WTC11 (cell line): Measurements from ENCODE around the gene GATA1. TPM values are rescaled to one million over a fixed set of nuclear protein-coding genes. Genes with fewer than 3 reads are reported as not detected.

ENCODE experiments used
- ATAC-seq: fragments of 200-7000 bp; cut with Tn5 transposase; 2 replicates; pipeline ENCODE4 v1.10.0; 2021; ENCODE audit warnings: mild to moderate bottlenecking, moderate library complexity
- CTCF ChIA-PET: fragments of 300-600 bp; sonication (Branson Sonifier 250); formaldehyde crosslinking; loops from one replicate; lab custom pipeline; 2021; ENCODE audit warnings: antibody characterized with exemption; lab: Charles Lee
- POLR2A ChIA-PET: fragments of 350-600 bp; sonication (Branson Sonifier 250); formaldehyde crosslinking; loops from one replicate; lab custom pipeline; 2021; ENCODE audit warnings: antibody characterized with exemption; lab: Charles Lee
- DNase-seq: peaks from one replicate; pipeline ENCODE4 v3.0.0; 2021; ENCODE audit warnings: low spot score
- H3K27ac Mint-ChIP-seq: 2 replicates; pipeline ENCODE4 v1.8.0; 2021; ENCODE audit warnings: mixed read lengths
- H3K27me3 Mint-ChIP-seq: 2 replicates; pipeline ENCODE4 v1.8.0; 2021; ENCODE audit warnings: low read depth, mild to moderate bottlenecking, moderate library complexity, mixed read lengths
- H3K36me3 Mint-ChIP-seq: 2 replicates; pipeline ENCODE4 v1.8.0; 2021; ENCODE audit warnings: mixed read lengths
- H3K4me1 Mint-ChIP-seq: 2 replicates; pipeline ENCODE4 v1.8.0; 2022; ENCODE audit warnings: mixed read lengths
- H3K4me3 Mint-ChIP-seq: 2 replicates; pipeline ENCODE4 v1.8.0; 2021; ENCODE audit warnings: mild to moderate bottlenecking, moderate library complexity, mixed read lengths
- H3K9me3 Mint-ChIP-seq: 2 replicates; pipeline ENCODE4 v1.8.0; 2021; ENCODE audit warnings: mixed read lengths
- ATF2 ChIP-seq: sonication (generic); formaldehyde crosslinking; IDR thresholded peaks from 2 replicates; pipeline ENCODE4 v1.8.1; 2022; ENCODE audit warnings: low read depth, missing genetic modification reagents, borderline replicate concordance
- CDX4 ChIP-seq: fragments of 250-450 bp; sonication (Bioruptor Pico); IDR thresholded peaks from 2 replicates; pipeline ENCODE4 v1.9.0; 2021; ENCODE audit warnings: moderate library complexity, mild to moderate bottlenecking, inconsistent platforms, borderline replicate concordance
- CREB1 ChIP-seq: sonication (generic); formaldehyde crosslinking; IDR thresholded peaks from 2 replicates; pipeline ENCODE4 v1.8.0; 2023; ENCODE audit warnings: mild to moderate bottlenecking, missing genetic modification reagents
- ELF4 ChIP-seq: sonication (generic); formaldehyde crosslinking; IDR thresholded peaks from 2 replicates; pipeline ENCODE4 v1.8.1; 2022; ENCODE audit warnings: low read depth, mild to moderate bottlenecking, moderate library complexity, missing genetic modification reagents
- GABPB1 ChIP-seq: sonication (generic); formaldehyde crosslinking; IDR thresholded peaks from 2 replicates; pipeline ENCODE4 v1.8.1; 2023; ENCODE audit warnings: mild to moderate bottlenecking, missing genetic modification reagents
- HMGA2 ChIP-seq: fragments of 250-450 bp; sonication (Bioruptor Pico); IDR thresholded peaks from 2 replicates; pipeline ENCODE4 v1.4.0; 2021; ENCODE audit warnings: mild to moderate bottlenecking, moderate library complexity
- HMGXB4 ChIP-seq: sonication (generic); formaldehyde crosslinking; IDR thresholded peaks from 2 replicates; pipeline ENCODE4 v1.8.1; 2023; ENCODE audit warnings: mild to moderate bottlenecking, moderate library complexity, missing genetic modification reagents
- JAZF1 ChIP-seq: fragments of 250-450 bp; sonication (Bioruptor Pico); IDR thresholded peaks from 2 replicates; pipeline ENCODE4 v1.9.0; 2021; ENCODE audit warnings: moderate library complexity, mild to moderate bottlenecking, inconsistent platforms
- NR2C2 ChIP-seq: sonication (generic); formaldehyde crosslinking; IDR thresholded peaks from 2 replicates; pipeline ENCODE4 v1.8.0; 2022; ENCODE audit warnings: mild to moderate bottlenecking, missing genetic modification reagents
- PRDM15 ChIP-seq: sonication (generic); formaldehyde crosslinking; IDR thresholded peaks from 2 replicates; pipeline ENCODE4 v1.8.0; 2022; ENCODE audit warnings: missing genetic modification reagents
- TCF7 ChIP-seq: sonication (generic); formaldehyde crosslinking; IDR thresholded peaks from 2 replicates; pipeline ENCODE4 v1.8.0; 2022; ENCODE audit warnings: mild to moderate bottlenecking, low read depth, missing genetic modification reagents, moderate library complexity
- ZNF317 ChIP-seq: sonication (generic); formaldehyde crosslinking; IDR thresholded peaks from 2 replicates; pipeline ENCODE4 v1.8.1; 2023; ENCODE audit warnings: low read depth, mild to moderate bottlenecking, moderate library complexity, missing genetic modification reagents, borderline replicate concordance
- ZNF423 ChIP-seq: fragments of 250-450 bp; sonication (Bioruptor Pico); IDR thresholded peaks from 2 replicates; pipeline ENCODE4 v2.1.2; 2022; ENCODE audit warnings: mild to moderate bottlenecking, moderate library complexity
- ZNF532 ChIP-seq: fragments of 250-450 bp; sonication (Bioruptor Pico); IDR thresholded peaks from 2 replicates; pipeline ENCODE4 v1.9.0; 2021; ENCODE audit warnings: mild to moderate bottlenecking, borderline replicate concordance
- total RNA-seq: library from RNA; stranded (reverse); gene quantifications from 3 replicates; pipeline ENCODE4 v1.2.3, GENCODE V29; 2021

The GATA1 gene
- total RNA-seq, 1 experiment from 2014 or later: 0.26 TPM

- peak within 1 kb of the TSS; percentile 56 for H3K4me3 Mint-ChIP-seq
- no peaks in the 10 kb centered on the region for H3K9me3 Mint-ChIP-seq
- peak; percentile 76 for TF ChIP-seq PRDM15
- no peak for TF ChIP-seq CREB1 (CRISPR knock-in tag)
- peaks cover 9% of the 10 kb centered on the region for H3K36me3 Mint-ChIP-seq
- no peak for DNase-seq
- POLR2A ChIA-PET: no interaction called here
- H3K27ac Mint-ChIP-seq: no peak within 1 kb of the TSS
- H3K4me1 Mint-ChIP-seq: peaks cover 15% of the 10 kb centered on the region
- H3K27me3 Mint-ChIP-seq: peaks cover 17% of the 10 kb centered on the region
- CTCF ChIA-PET: no interaction called here
- ATAC-seq: no peak
Observed at GRCh38 chrX:48826135-48826875, 39.9 kb downstream of the GATA1 start, which contains the start of gene ERAS. Gene ERAS (plus strand): TSS chrX:48826513. CDS start chrX:48829124, 2,611 bp downstream.

GRCh38 chrX:48826876-48827653 lies 40.7 kb downstream of the GATA1 start:
- peak; percentile 25 for ATAC-seq

GRCh38 chrX:48827654-48827968 lies 41.2 kb downstream of the GATA1 start:
- Mint-ChIP-seq H3K27me3 (peaks cover 27% of the 10 kb centered on the region), H3K4me3 (peak overlapping the region; percentile 56), H3K4me1 (peaks cover 15% of the 10 kb centered on the region), H3K36me3 (peaks cover 9% of the 10 kb centered on the region), H3K27ac (no peak overlapping the region), H3K9me3 (no peaks in the 10 kb centered on the region)
- CTCF ChIA-PET: no interaction called here
- POLR2A ChIA-PET: interaction anchor here (0.7 to 1.1 kb wide), 2 partner anchors 76 to 111 kb away, joined by 3 to 5 read pairs; no protein-coding TSS in a partner anchor
- ATAC-seq: no peak
- no peak for DNase-seq
- TF ChIP-seq ZNF317 (CRISPR knock-in tag) (no peak), CDX4 (no peak), JAZF1 (CRISPR knock-in tag) (no peak), ZNF532 (CRISPR knock-in tag) (no peak), GABPB1 (CRISPR knock-in tag) (no peak), HMGXB4 (CRISPR knock-in tag) (no peak), NR2C2 (CRISPR knock-in tag) (no peak)

More at GRCh38 chrX:48826876-48827653, 40.7 kb downstream of the GATA1 start:
- H3K27ac Mint-ChIP-seq: no peak overlapping the region
- H3K4me3 Mint-ChIP-seq: peak overlapping the region; percentile 56
- TF ChIP-seq HMGA2 (no peak), ELF4 (no peak), CREB1 (CRISPR knock-in tag) (no peak), ZNF423 (CRISPR knock-in tag) (no peak), TCF7 (no peak), ATF2 (CRISPR knock-in tag) (no peak)
- TF ChIP-seq, all 79 proteins: peak for 0
- peaks cover 15% of the 10 kb centered on the region for H3K4me1 Mint-ChIP-seq
- CTCF ChIA-PET: no interaction called here
- H3K9me3 Mint-ChIP-seq: no peaks in the 10 kb centered on the region
- H3K27me3 Mint-ChIP-seq: peaks cover 21% of the 10 kb centered on the region
- POLR2A ChIA-PET: interaction anchor here (1.1 kb wide), 1 partner anchor 112 kb away, joined by 3 read pairs; no protein-coding TSS in a partner anchor
- peak; percentile 22 for DNase-seq
- H3K36me3 Mint-ChIP-seq: peaks cover 9% of the 10 kb centered on the region
